Testis (tissue), 2 donors: ENCODE results near the gene EML4.

Source experiments
- POLR2A ChIP-seq: fragments of 450-650 bp; IDR thresholded peaks from one replicate; pipeline ENCODE4 v1.6.1; 2017; ENCODE audit warnings: antibody characterized with exemption, mild to moderate bottlenecking, moderate library complexity
- TF ChIP-seq, protein P1 (sequence below), 3 experiments: fragments of 450-650 bp in 2 of 3; fragments of 200-600 bp in 1 of 3; sonication (generic) in 1 of 3; IDR thresholded peaks; one replicate each; pipeline ENCODE4 v1.5.1; 2016 to 2019; ENCODE audit warnings: antibody characterized with exemption in 3 of 3, mild to moderate bottlenecking in 2 of 3, moderate library complexity in 1 of 3

DNA sequence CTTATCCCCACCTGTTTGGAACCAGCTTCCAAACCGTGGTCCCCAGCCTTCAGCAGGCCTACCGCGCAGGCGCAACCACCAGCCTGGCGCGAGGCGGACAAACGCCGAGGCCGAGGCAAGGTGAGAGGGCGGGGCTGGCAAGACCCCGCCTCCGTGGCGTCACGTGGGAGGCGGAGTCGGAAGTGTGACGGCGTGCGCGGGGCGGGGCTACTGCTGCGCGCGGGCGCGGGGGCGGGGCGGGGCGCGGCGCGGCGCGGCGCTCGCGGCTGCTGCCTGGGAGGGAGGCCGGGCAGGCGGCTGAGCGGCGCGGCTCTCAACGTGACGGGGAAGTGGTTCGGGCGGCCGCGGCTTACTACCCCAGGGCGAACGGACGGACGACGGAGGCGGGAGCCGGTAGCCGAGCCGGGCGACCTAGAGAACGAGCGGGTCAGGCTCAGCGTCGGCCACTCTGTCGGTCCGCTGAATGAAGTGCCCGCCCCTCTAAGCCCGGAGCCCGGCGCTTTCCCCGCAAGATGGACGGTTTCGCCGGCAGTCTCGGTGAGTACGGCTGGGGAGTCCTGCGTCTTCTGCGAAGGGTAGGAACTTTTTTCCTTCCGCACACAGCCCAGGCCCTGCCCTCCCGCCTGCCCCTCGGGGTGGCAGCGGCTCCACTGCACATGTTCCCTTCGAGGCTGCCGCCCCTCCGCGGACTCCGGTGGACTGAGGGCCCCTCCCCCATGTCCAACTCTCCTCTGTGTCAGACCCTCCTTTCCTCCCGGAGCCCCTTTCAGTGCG lies at the start of gene EML4:
- TF ChIP-seq, protein P1, sequence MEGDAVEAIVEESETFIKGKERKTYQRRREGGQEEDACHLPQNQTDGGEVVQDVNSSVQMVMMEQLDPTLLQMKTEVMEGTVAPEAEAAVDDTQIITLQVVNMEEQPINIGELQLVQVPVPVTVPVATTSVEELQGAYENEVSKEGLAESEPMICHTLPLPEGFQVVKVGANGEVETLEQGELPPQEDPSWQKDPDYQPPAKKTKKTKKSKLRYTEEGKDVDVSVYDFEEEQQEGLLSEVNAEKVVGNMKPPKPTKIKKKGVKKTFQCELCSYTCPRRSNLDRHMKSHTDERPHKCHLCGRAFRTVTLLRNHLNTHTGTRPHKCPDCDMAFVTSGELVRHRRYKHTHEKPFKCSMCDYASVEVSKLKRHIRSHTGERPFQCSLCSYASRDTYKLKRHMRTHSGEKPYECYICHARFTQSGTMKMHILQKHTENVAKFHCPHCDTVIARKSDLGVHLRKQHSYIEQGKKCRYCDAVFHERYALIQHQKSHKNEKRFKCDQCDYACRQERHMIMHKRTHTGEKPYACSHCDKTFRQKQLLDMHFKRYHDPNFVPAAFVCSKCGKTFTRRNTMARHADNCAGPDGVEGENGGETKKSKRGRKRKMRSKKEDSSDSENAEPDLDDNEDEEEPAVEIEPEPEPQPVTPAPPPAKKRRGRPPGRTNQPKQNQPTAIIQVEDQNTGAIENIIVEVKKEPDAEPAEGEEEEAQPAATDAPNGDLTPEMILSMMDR (IDR thresholded peaks at IDR 0.05): no peak
- TF ChIP-seq POLR2A: no peak
